ENCODE measurements around the gene CAMSAP1. TPM values are rescaled to one million over a fixed set of nuclear protein-coding genes. Genes with fewer than 3 reads are reported as not detected.

The CAMSAP1 gene
- total and polyA plus RNA-seq, 10 of the 15 experiments (the other 5 are each of a cell fraction or from before 2014, with no cell fraction given): 1.4 to 24.7 (median 8.0) TPM

GRCh38 chr9:135780086-135780485 is 127.3 kb downstream of the CAMSAP1 start (continued):
- TF ChIP-seq ASH2L (IDR thresholded peaks at IDR 0.05; ENCODE audit: borderline replicate concordance, low read depth) (no peak), MYB (IDR thresholded peaks at IDR 0.05; ENCODE audit: borderline replicate concordance, low read depth, low read length) (no peak)

- ChIA-PET CTCF (no interaction called here), POLR2A (no interaction called here), SMC1A (ENCODE audit: uncharacterized antibody, unreplicated experiment) (no interaction called here), RAD21 (ENCODE audit: unreplicated experiment) (no interaction called here)
- Histone ChIP-seq H3K4me2 (ENCODE audit: control insufficient read depth, insufficient read depth) (no peak overlapping the region), H4K20me1 (ENCODE audit: control insufficient read depth, insufficient read depth) (no peaks in the 10 kb centered on the region), H2AFZ (ENCODE audit: control insufficient read depth, low read depth, low read length) (no peak overlapping the region), H3K27me3 (replicated peaks in 1 of 2; ENCODE audit: control insufficient read depth in 2 of 2, insufficient read depth in 2 of 2, low read length in 1 of 2) (no peaks in the 10 kb centered on the region), H3K9me3 (replicated peaks; ENCODE audit: control insufficient read depth, insufficient read depth, low read length) (no peaks in the 10 kb centered on the region), H3K4me3 (no peak overlapping the region), H3K36me3 (ENCODE audit: control insufficient read depth in 2 of 2, insufficient read depth in 2 of 2, low read length in 1 of 2) (no peaks in the 10 kb centered on the region), H3K79me2 (ENCODE audit: control insufficient read depth, insufficient read depth, low read length) (no peaks in the 10 kb centered on the region), H3K27ac (ENCODE audit: control insufficient read depth, insufficient read depth) (no peak overlapping the region), H3K4me1 (ENCODE audit: control insufficient read depth, insufficient read depth, low read length) (no peaks in the 10 kb centered on the region), H3K9ac (ENCODE audit: control insufficient read depth, insufficient read depth, low read length) (no peak overlapping the region)
- BruUV-seq (replicated peaks): no TSS peak
- intact Hi-C loops (cut with micrococcal nuclease; ENCODE audit: unreplicated experiment) (no loop called here), in situ Hi-C loops (cut with MboI) (no loop called here)
- no peak for DNase-seq (ENCODE audit: low read depth, low spot score)
- no peak for ATAC-seq
- FAIRE-seq: no peak
- WGBS (ENCODE audit: insufficient coverage, insufficient replicate concordance, low lambda C conversion rate, missing lambda C conversion rate): 48% methylated on average over 14 of the region's 14 CpGs
- TF ChIP-seq SIX5 (IDR thresholded peaks at IDR 0.05; ENCODE audit: low read depth, low read length, severe bottlenecking) (no peak), STAT3 (IDR thresholded peaks at IDR 0.05; ENCODE audit: low read depth, low read length) (no peak), SMAD5 (IDR thresholded peaks at IDR 0.05; ENCODE audit: low read depth) (no peak), IRF4 (IDR thresholded peaks at IDR 0.05; ENCODE audit: low read depth, low read length) (no peak), ZBTB11 (CRISPR knock-in tag; IDR thresholded peaks at IDR 0.05) (no peak), ZBTB40 (IDR thresholded peaks at IDR 0.05; ENCODE audit: borderline replicate concordance) (no peak), KLF5 (IDR thresholded peaks at IDR 0.05; ENCODE audit: partially characterized antibody) (no peak), TAF1 (IDR thresholded peaks at IDR 0.05; ENCODE audit: borderline replicate concordance, low read depth, low read length) (no peak), ZNF207 (IDR thresholded peaks at IDR 0.05; ENCODE audit: borderline replicate concordance) (no peak), ZZZ3 (IDR thresholded peaks at IDR 0.05; ENCODE audit: control insufficient read depth, insufficient read length, low read depth) (no peak)
- TF ChIP-seq, protein P1, sequence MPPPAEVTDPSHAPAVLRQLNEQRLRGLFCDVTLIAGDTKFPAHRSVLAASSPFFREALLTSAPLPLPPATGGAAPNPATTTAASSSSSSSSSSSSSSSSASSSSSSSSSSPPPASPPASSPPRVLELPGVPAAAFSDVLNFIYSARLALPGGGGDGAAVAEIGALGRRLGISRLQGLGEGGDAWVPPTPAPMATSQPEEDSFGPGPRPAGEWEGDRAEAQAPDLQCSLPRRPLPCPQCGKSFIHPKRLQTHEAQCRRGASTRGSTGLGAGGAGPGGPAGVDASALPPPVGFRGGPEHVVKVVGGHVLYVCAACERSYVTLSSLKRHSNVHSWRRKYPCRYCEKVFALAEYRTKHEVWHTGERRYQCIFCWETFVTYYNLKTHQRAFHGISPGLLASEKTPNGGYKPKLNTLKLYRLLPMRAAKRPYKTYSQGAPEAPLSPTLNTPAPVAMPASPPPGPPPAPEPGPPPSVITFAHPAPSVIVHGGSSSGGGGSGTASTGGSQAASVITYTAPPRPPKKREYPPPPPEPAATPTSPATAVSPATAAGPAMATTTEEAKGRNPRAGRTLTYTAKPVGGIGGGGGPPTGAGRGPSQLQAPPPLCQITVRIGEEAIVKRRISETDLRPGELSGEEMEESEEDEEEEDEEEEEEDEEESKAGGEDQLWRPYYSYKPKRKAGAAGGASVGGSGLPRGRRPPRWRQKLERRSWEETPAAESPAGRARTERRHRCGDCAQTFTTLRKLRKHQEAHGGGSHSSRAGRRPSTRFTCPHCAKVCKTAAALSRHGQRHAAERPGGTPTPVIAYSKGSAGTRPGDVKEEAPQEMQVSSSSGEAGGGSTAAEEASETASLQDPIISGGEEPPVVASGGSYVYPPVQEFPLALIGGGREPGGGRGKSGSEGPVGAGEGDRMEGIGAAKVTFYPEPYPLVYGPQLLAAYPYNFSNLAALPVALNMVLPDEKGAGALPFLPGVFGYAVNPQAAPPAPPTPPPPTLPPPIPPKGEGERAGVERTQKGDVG (CRISPR knock-in tag; IDR thresholded peaks at IDR 0.05): no peak
These were observed 127.8 kb downstream of the CAMSAP1 start for GRCh38 chr9:135779571-135779970.
